ENCODE measurements around the gene ELOVL5. TPM values are rescaled to one million over a fixed set of nuclear protein-coding genes. Genes with fewer than 3 reads are reported as not detected.

Gene ELOVL5
- total RNA-seq, 1 experiment from 2014 or later, result 82.7 TPM

DNA sequence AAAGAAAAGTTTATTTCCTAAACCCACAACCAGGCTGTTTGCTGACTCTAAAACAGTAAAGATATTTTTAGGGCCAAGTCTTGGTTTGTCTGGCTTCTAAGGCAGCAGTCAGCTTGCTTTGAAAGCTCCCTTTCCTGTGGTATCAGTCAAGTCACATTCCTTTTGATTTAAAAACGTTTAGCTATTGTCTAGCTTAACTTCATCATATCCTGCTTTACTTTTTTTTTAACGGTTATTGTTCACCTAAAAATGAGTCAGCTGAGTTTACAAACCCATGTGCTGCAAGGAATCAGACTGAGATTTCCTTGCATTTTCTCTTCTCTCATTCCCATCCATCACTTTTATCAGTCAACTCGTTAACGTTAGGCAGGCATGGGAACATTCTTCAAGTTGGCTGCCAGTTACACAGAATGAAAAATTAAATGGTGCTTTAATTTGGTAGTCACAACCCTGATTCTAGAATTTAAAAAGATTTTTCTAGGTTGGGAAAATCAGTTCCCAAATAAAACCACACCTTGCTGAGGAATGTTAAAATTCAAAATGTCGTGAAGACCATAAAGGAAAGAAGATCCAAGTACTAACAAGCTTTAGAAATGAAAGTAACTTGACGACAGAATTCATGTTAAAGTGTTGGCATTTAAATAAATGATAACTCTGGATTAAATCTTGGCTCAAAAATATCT lies 45.9 kb downstream of the ELOVL5 start:
- Histone ChIP-seq H3K9me2 (replicated peaks; ENCODE audit: insufficient read depth, low read length) (no peaks in the 10 kb centered on the region), H3K36me3 (ENCODE audit: insufficient read depth, low read length) (no peaks in the 10 kb centered on the region), H3K79me2 (ENCODE audit: low read length) (peaks cover 79% of the 10 kb centered on the region), H3K4me2 (ENCODE audit: low read depth, low read length, poor library complexity, severe bottlenecking) (peak overlapping the region; percentile 17), H4K20me1 (ENCODE audit: insufficient read depth, low read depth, low read length) (peaks cover 34% of the 10 kb centered on the region; the same call in 1 of the 2 replicates), H3K9ac (ENCODE audit: low read length) (no peak overlapping the region), H3K4me1 (ENCODE audit: low read length) (peaks cover 38% of the 10 kb centered on the region), H3K9me3 (ENCODE audit: low read length) (no peaks in the 10 kb centered on the region), H2AFZ (ENCODE audit: low read length) (no peak overlapping the region), H3K27me3 (ENCODE audit: low read length) (no peaks in the 10 kb centered on the region), H3K4me3 (ENCODE audit: low read length) (no peak overlapping the region), H3K27ac (ENCODE audit: low read length) (no peak overlapping the region; the same call in 1 of the 2 replicates)
- no peak for DNase-seq

DNA sequence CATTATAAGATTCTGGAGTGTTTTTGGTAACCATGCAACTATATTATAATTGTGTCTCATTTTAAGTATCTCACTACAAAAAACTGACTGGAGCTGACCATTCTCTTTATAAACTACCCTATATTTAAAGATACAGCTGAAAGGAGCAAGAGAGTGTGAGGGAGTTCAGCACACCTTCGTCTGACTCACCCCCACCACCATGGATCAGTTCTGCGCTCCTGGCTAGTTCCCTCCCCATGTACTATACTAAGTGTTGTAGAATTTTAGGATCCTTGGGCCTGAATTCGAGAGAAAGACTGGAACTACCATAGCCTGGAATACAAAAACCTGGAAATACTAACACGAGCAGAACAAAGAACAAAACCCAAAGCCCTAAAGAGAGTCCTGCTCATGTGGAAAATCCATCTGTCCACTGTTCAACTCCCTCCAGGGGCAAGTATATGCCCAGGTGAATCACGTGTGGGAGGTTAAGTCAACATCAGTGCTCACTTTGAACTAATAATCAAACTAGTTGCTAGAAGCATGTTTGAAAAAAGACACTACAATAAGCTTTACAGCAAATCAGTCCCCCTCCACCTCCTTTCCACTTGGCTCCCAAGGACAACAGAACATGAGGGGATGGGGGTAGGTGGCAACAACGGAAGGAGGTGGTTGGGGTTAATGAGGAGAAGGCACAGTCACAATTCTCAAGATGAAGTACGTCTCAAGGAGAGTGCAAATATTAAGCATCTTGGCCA lies 46.8 kb downstream of the ELOVL5 start:
- Histone ChIP-seq H3K4me1 (ENCODE audit: low read length) (peaks cover 30% of the 10 kb centered on the region), H3K79me2 (ENCODE audit: low read length) (peaks cover 79% of the 10 kb centered on the region), H3K9ac (ENCODE audit: low read length) (no peak overlapping the region), H2AFZ (ENCODE audit: low read length) (no peak overlapping the region), H3K9me2 (replicated peaks; ENCODE audit: insufficient read depth, low read length) (no peaks in the 10 kb centered on the region), H3K27ac (ENCODE audit: low read length) (no peak overlapping the region), H3K4me2 (ENCODE audit: low read depth, low read length, poor library complexity, severe bottlenecking) (no peak overlapping the region), H3K4me3 (ENCODE audit: low read length) (no peak overlapping the region), H3K27me3 (ENCODE audit: low read length) (no peaks in the 10 kb centered on the region), H3K9me3 (ENCODE audit: low read length) (no peaks in the 10 kb centered on the region), H3K36me3 (ENCODE audit: insufficient read depth, low read length) (no peaks in the 10 kb centered on the region), H4K20me1 (ENCODE audit: insufficient read depth, low read depth, low read length) (peaks cover 26% of the 10 kb centered on the region; the same call in 1 of the 2 replicates)
- DNase-seq, result no peak

DNA sequence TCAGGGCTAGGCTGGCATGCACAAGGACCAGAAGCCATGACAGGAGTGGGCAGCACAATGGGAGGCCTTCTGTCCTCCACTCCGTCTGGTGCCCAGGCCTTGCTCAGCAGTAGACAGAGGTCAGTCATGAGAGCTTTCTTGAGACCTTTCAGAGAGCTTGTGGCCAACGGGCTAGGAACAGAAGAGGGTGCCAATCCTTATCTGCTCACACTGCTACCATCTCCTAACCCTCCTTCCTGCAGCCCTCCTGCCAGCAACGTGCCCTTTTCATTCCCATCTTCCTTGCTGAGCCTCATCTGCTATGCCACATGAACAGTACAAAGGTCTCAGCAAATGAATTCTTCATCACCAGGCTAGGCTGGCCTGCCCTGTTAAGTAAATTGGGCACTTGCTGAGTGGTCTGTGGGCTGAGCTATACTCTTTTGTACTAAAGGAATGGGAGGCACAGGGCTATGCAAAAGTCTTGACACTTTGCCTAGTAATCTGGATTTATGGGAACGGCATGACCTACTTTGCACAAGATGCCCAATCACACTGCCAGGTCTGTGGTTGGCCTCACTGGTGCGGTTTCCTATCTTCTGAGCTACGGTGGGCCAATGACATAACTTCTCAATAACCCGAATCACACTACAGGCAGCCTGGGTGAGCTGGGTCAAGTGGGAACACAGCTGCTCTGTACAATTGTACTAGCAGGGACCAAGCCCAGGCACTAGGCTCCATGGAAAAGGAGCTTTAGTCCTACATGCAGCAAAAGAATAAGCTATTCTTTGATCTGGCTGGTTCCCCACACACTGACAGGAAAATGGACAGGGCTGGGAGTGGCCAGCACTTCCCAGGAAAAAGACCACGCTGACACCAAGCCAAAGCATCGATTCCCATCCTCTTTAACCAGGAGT lies 47.8 kb downstream of the ELOVL5 start:
- Histone ChIP-seq H3K27ac (ENCODE audit: low read length) (no peak overlapping the region), H3K4me3 (ENCODE audit: low read length) (no peak overlapping the region), H3K27me3 (ENCODE audit: low read length) (no peaks in the 10 kb centered on the region), H3K4me2 (ENCODE audit: low read depth, low read length, poor library complexity, severe bottlenecking) (no peak overlapping the region), H3K9ac (ENCODE audit: low read length) (no peak overlapping the region), H2AFZ (ENCODE audit: low read length) (no peak overlapping the region), H3K4me1 (ENCODE audit: low read length) (peaks cover 24% of the 10 kb centered on the region), H4K20me1 (ENCODE audit: insufficient read depth, low read depth, low read length) (peaks cover 19% of the 10 kb centered on the region; the same call in 1 of the 2 replicates), H3K79me2 (ENCODE audit: low read length) (peaks cover 81% of the 10 kb centered on the region), H3K9me3 (ENCODE audit: low read length) (no peaks in the 10 kb centered on the region), H3K36me3 (ENCODE audit: insufficient read depth, low read length) (no peaks in the 10 kb centered on the region), H3K9me2 (replicated peaks; ENCODE audit: insufficient read depth, low read length) (no peaks in the 10 kb centered on the region)
- no peak for DNase-seq

DNA sequence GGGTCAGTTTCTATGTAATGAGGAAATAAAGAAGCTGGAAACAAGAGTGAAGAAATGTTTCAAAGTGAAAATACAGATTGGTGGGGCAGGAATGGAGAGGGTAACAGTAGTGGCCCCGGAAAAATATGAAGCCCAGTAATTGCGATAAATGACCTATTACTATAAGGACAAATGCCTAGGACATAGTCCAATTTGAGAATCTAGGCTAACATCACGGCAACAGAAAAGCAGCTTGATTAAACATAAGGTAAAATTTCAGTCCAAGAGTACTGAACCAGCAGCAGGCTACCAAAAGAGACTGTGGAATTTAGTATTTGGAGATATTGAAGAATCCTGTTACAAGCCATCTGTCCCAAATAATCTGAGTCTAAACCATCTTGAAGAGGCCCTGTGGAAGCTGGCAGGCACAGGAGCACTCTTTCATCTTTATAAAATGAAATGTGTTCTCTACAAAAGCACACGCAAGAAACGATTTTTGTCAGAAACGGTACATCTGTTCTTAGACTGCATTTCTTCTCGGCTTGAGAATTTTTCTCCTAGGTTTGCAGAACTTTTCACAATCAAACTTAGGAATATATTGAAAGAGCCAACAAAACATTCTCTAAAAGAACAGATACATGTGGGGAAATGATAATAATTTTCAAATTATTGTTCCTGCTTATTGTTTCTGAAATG lies 49.3 kb downstream of the ELOVL5 start:
- H3K4me3 ChIP-seq (ENCODE audit: low read length), result no peak overlapping the region
- no peak overlapping the region for H3K4me2 ChIP-seq (ENCODE audit: low read depth, low read length, poor library complexity, severe bottlenecking)
- H3K9ac ChIP-seq (ENCODE audit: low read length), result no peak overlapping the region
- no peaks in the 10 kb centered on the region for H3K27me3 ChIP-seq (ENCODE audit: low read length)
- peaks cover 93% of the 10 kb centered on the region for H3K79me2 ChIP-seq (ENCODE audit: low read length)
- peaks cover 19% of the 10 kb centered on the region; the same call in 1 of the 2 replicates for H4K20me1 ChIP-seq (ENCODE audit: insufficient read depth, low read depth, low read length)
- H3K27ac ChIP-seq (ENCODE audit: low read length), result no peak overlapping the region
- no peaks in the 10 kb centered on the region for H3K9me2 ChIP-seq (replicated peaks; ENCODE audit: insufficient read depth, low read length)
- H3K36me3 ChIP-seq (ENCODE audit: insufficient read depth, low read length), result no peaks in the 10 kb centered on the region
- H3K9me3 ChIP-seq (ENCODE audit: low read length), result no peaks in the 10 kb centered on the region
- DNase-seq, result no peak
- H3K4me1 ChIP-seq (ENCODE audit: low read length), result peaks cover 24% of the 10 kb centered on the region
- no peak overlapping the region for H2AFZ ChIP-seq (ENCODE audit: low read length)

DNA sequence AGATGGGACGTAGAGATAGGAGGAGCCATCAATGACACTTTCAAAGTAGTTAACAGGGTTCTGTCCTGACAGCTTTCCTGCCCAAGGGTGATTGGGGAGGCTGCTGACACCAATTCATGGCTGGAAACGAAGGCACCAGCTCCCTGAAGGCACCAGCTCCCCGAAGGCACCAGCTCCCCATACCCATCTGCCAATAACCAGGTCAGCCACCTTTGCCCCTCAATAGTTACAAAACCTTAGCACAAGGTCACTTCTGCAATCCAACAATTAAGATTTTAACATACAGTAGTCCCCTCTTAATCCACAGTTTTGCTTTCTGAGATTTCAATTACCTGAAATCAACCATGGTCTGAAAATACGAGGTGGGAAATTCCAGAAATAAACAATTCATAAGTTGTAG lies 51.7 kb downstream of the ELOVL5 start:
- H3K9me2 ChIP-seq (replicated peaks; ENCODE audit: insufficient read depth, low read length), result no peaks in the 10 kb centered on the region
- H4K20me1 ChIP-seq (ENCODE audit: insufficient read depth, low read depth, low read length), result peaks cover 15% of the 10 kb centered on the region; the same call in 1 of the 2 replicates
- H3K4me1 ChIP-seq (ENCODE audit: low read length), result peaks cover 5% of the 10 kb centered on the region
- no peaks in the 10 kb centered on the region for H3K36me3 ChIP-seq (ENCODE audit: insufficient read depth, low read length)
- H3K79me2 ChIP-seq (ENCODE audit: low read length), result peaks cover 71% of the 10 kb centered on the region
- H3K4me2 ChIP-seq (ENCODE audit: low read depth, low read length, poor library complexity, severe bottlenecking), result no peak overlapping the region
- H3K9me3 ChIP-seq (ENCODE audit: low read length), result no peaks in the 10 kb centered on the region
- no peaks in the 10 kb centered on the region for H3K27me3 ChIP-seq (ENCODE audit: low read length)
- no peak overlapping the region for H3K27ac ChIP-seq (ENCODE audit: low read length)
- DNase-seq, result no peak
- no peak overlapping the region for H2AFZ ChIP-seq (ENCODE audit: low read length)
- H3K9ac ChIP-seq (ENCODE audit: low read length), result no peak overlapping the region
- no peak overlapping the region for H3K4me3 ChIP-seq (ENCODE audit: low read length)

DNA sequence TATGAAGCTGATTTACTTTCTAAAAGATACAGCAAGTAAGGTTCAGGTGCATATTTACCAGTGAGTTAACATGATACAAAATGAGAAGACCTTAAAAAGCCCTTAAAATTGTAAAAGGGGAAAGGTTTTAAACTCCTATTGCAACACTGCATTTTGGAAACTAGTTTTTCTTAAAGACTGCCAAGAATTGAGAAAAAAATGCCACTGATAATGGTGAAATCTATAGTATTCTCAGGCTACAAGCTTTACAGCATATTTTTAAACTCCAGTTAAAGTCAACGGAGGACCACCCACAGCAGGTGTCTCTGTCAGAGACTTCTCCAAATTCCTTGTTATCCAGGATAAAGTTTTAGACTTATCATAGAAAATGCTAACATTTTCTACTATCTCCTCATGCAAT lies 53.6 kb downstream of the ELOVL5 start:
- Histone ChIP-seq H3K27ac (ENCODE audit: low read length) (no peak overlapping the region), H3K27me3 (ENCODE audit: low read length) (no peaks in the 10 kb centered on the region), H3K79me2 (ENCODE audit: low read length) (peaks cover 63% of the 10 kb centered on the region), H3K9me3 (ENCODE audit: low read length) (no peaks in the 10 kb centered on the region), H4K20me1 (ENCODE audit: insufficient read depth, low read depth, low read length) (peaks cover 3% of the 10 kb centered on the region; the same call in 1 of the 2 replicates), H3K4me1 (ENCODE audit: low read length) (no peaks in the 10 kb centered on the region), H3K4me2 (ENCODE audit: low read depth, low read length, poor library complexity, severe bottlenecking) (no peak overlapping the region), H3K36me3 (ENCODE audit: insufficient read depth, low read length) (no peaks in the 10 kb centered on the region), H3K9ac (ENCODE audit: low read length) (no peak overlapping the region), H2AFZ (ENCODE audit: low read length) (no peak overlapping the region), H3K4me3 (ENCODE audit: low read length) (no peak overlapping the region), H3K9me2 (replicated peaks; ENCODE audit: insufficient read depth, low read length) (no peaks in the 10 kb centered on the region)
- no peak for DNase-seq

DNA sequence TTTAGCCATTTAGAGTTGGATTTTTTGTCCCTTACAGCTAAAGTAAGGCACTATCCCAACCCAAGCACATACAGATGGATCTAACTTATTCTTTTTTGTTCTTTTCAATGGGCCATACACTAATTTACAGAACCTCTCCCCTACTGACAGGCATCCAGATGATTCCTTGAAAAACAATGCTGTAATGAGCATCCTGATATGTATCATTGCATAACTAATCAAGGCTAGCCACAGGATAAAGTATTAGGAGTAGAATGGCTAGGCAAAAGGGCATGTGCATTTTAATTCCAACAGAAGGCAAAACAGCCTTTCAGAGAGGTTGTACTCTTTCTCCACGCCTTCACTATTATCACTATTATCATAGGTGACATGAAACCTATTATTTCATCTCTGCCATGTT lies 54.1 kb downstream of the ELOVL5 start:
- Histone ChIP-seq H3K27me3 (ENCODE audit: low read length) (no peaks in the 10 kb centered on the region), H3K9ac (ENCODE audit: low read length) (no peak overlapping the region), H3K79me2 (ENCODE audit: low read length) (peaks cover 57% of the 10 kb centered on the region), H4K20me1 (ENCODE audit: insufficient read depth, low read depth, low read length) (peaks cover 3% of the 10 kb centered on the region; the same call in 1 of the 2 replicates), H3K4me2 (ENCODE audit: low read depth, low read length, poor library complexity, severe bottlenecking) (no peak overlapping the region), H3K9me2 (replicated peaks; ENCODE audit: insufficient read depth, low read length) (no peaks in the 10 kb centered on the region), H3K27ac (ENCODE audit: low read length) (no peak overlapping the region), H2AFZ (ENCODE audit: low read length) (no peak overlapping the region), H3K4me3 (ENCODE audit: low read length) (no peak overlapping the region), H3K4me1 (ENCODE audit: low read length) (no peaks in the 10 kb centered on the region), H3K9me3 (ENCODE audit: low read length) (no peaks in the 10 kb centered on the region), H3K36me3 (ENCODE audit: insufficient read depth, low read length) (no peaks in the 10 kb centered on the region)
- DNase-seq, result no peak
